Naive B cell (primary cell): ENCODE data around the gene PSMB11. TPM values are rescaled to one million over a fixed set of nuclear protein-coding genes. Genes with fewer than 3 reads are reported as not detected.

Source experiments
- ATAC-seq, 2 donors: fragments of 150-1000 bp; cut with Tn5 transposase; 2 replicates each; pipeline ENCODE4 v1.10.0; 2021; ENCODE audit warnings: low read depth in 2 of 2, mild to moderate bottlenecking in 2 of 2, moderate library complexity in 2 of 2
- DNase-seq: peaks from one replicate; pipeline ENCODE4 v3.0.0; 2022
- H3K27ac Mint-ChIP-seq, 6 donors: one replicate each; pipeline ENCODE4 v1.8.0; 2020 to 2022; ENCODE audit warnings: mild to moderate bottlenecking in 6 of 6, mixed read lengths in 6 of 6, moderate library complexity in 5 of 6, inconsistent platforms in 2 of 6
- H3K27me3 Mint-ChIP-seq, 3 donors: one replicate each; pipeline ENCODE4 v1.8.0; 2021 to 2022; ENCODE audit warnings: mixed read lengths in 3 of 3, mild to moderate bottlenecking in 1 of 3
- H3K36me3 Mint-ChIP-seq, 2 donors: one replicate each; pipeline ENCODE4 v1.8.0; 2020 to 2022; ENCODE audit warnings: mixed read lengths in 2 of 2, inconsistent platforms in 1 of 2, mild to moderate bottlenecking in 1 of 2
- H3K4me1 Mint-ChIP-seq, 3 donors: one replicate each; pipeline ENCODE4 v1.8.0; 2020 to 2022; ENCODE audit warnings: mixed read lengths in 3 of 3, inconsistent platforms in 1 of 3, mild to moderate bottlenecking in 1 of 3, moderate library complexity in 1 of 3
- H3K4me3 Mint-ChIP-seq, 8 donors: one replicate each; pipeline ENCODE4 v1.8.0; 2020 to 2022; ENCODE audit warnings: mild to moderate bottlenecking in 8 of 8, mixed read lengths in 8 of 8, moderate library complexity in 8 of 8, inconsistent platforms in 2 of 8
- H3K9me3 Mint-ChIP-seq, 7 donors: one replicate each; pipeline ENCODE4 v1.8.0; 2020 to 2022; ENCODE audit warnings: mixed read lengths in 7 of 7, mild to moderate bottlenecking in 5 of 7, inconsistent platforms in 2 of 7, moderate library complexity in 1 of 7
- polyA plus RNA-seq, 6 donors: library from polyadenylated mRNA; unstranded; fragments of 300-500 nt; fragmentation: Illumina TruSeq; gene quantifications; one replicate each; pipeline ENCODE4 v1.2.3, GENCODE V29; 2021; ENCODE audit warnings: low read depth in 6 of 6

Gene PSMB11
- polyA plus RNA-seq, 6 donors from 2014 or later = not detected

- H3K9me3 Mint-ChIP-seq = no peaks in the 10 kb centered on the region
- H3K27me3 Mint-ChIP-seq = no peaks in the 10 kb centered on the region
- DNase-seq (no peak), ATAC-seq (no peak)
- H3K4me3 Mint-ChIP-seq = no peak overlapping the region
- H3K36me3 Mint-ChIP-seq = peaks cover 15 to 23% of the 10 kb centered on the region in 2 donors
- peaks cover 4 to 15% (median 13%) of the 10 kb centered on the region in 3 donors for H3K4me1 Mint-ChIP-seq
- H3K27ac Mint-ChIP-seq = peak overlapping the region in 1 of 6 donors; percentile 22
Measured at GRCh38 chr14:23063601-23064000, 21.6 kb downstream of the PSMB11 start.

- H3K4me1 Mint-ChIP-seq = peaks cover 24 to 39% (median 35%) of the 10 kb centered on the region in 3 donors
- no peaks in the 10 kb centered on the region for H3K9me3 Mint-ChIP-seq
- peaks cover 15 to 19% of the 10 kb centered on the region in 2 donors for H3K36me3 Mint-ChIP-seq
- DNase-seq (no peak), ATAC-seq (no peak)
- no peaks in the 10 kb centered on the region for H3K27me3 Mint-ChIP-seq
- no peak overlapping the region for H3K4me3 Mint-ChIP-seq
- peak overlapping the region in 2 of 6 donors; percentile 51 to 70 for H3K27ac Mint-ChIP-seq
Measured at GRCh38 chr14:23066368-23066767, 24.4 kb downstream of the PSMB11 start.

GRCh38 chr14:23066855-23067744, 25.1 kb downstream of the PSMB11 start:
- H3K27me3 Mint-ChIP-seq = no peaks in the 10 kb centered on the region
- ATAC-seq = no peak
- no peak for DNase-seq
- H3K9me3 Mint-ChIP-seq = no peaks in the 10 kb centered on the region
- peak overlapping the region in 1 of 8 donors; percentile 5 for H3K4me3 Mint-ChIP-seq
- peaks cover 15 to 26% of the 10 kb centered on the region in 2 donors for H3K36me3 Mint-ChIP-seq
- H3K4me1 Mint-ChIP-seq = peaks cover 32 to 46% (median 42%) of the 10 kb centered on the region in 3 donors
- peak overlapping the region in 3 of 6 donors; percentile 51 to 70 (median 54) for H3K27ac Mint-ChIP-seq

GRCh38 chr14:23067847-23068788, 26.1 kb downstream of the PSMB11 start:
- peaks cover 34 to 49% (median 44%) of the 10 kb centered on the region in 3 donors for H3K4me1 Mint-ChIP-seq
- H3K36me3 Mint-ChIP-seq = peaks cover 6 to 27% of the 10 kb centered on the region in 2 donors
- ATAC-seq = no peak
- H3K4me3 Mint-ChIP-seq = no peak overlapping the region
- no peaks in the 10 kb centered on the region for H3K9me3 Mint-ChIP-seq
- H3K27me3 Mint-ChIP-seq = no peaks in the 10 kb centered on the region
- no peak for DNase-seq
- peak overlapping the region in 2 of 6 donors; percentile 68 to 91 for H3K27ac Mint-ChIP-seq

GRCh38 chr14:23068789-23069412, 26.9 kb downstream of the PSMB11 start:
- Mint-ChIP-seq H3K4me3 (peak overlapping the region in 7 of 8 donors; percentile 18 to 82 (median 59)), H3K27ac (peak overlapping the region in 4 of 6 donors; percentile 18 to 91 (median 77)), H3K9me3 (no peaks in the 10 kb centered on the region), H3K27me3 (no peaks in the 10 kb centered on the region), H3K36me3 (peaks cover 0 to 20% of the 10 kb centered on the region in 2 donors), H3K4me1 (peaks cover 34 to 48% (median 44%) of the 10 kb centered on the region in 3 donors)
- DNase-seq = peak; percentile 74
- peak; percentile 83 to 86 for ATAC-seq

GRCh38 chr14:23069413-23069806, 27.4 kb downstream of the PSMB11 start:
- no peak for ATAC-seq
- H3K27ac Mint-ChIP-seq = peak overlapping the region in 4 of 6 donors; percentile 44 to 91 (median 77)
- H3K4me1 Mint-ChIP-seq = peaks cover 34 to 48% (median 44%) of the 10 kb centered on the region in 3 donors
- H3K9me3 Mint-ChIP-seq = no peaks in the 10 kb centered on the region
- no peaks in the 10 kb centered on the region for H3K27me3 Mint-ChIP-seq
- peak overlapping the region in 4 of 8 donors; percentile 19 to 87 (median 25) for H3K4me3 Mint-ChIP-seq
- H3K36me3 Mint-ChIP-seq = peaks cover 0 to 20% of the 10 kb centered on the region in 2 donors
- DNase-seq = no peak

- ATAC-seq (no peak), DNase-seq (no peak)
- H3K4me3 Mint-ChIP-seq = peak overlapping the region; percentile 82 to 98 (median 94)
- H3K9me3 Mint-ChIP-seq = no peaks in the 10 kb centered on the region
- H3K27ac Mint-ChIP-seq = peak overlapping the region; percentile 86 to 98 (median 94)
- H3K4me1 Mint-ChIP-seq = peaks cover 34 to 48% (median 44%) of the 10 kb centered on the region in 3 donors
- peaks cover 4 to 19% of the 10 kb centered on the region in 2 donors for H3K36me3 Mint-ChIP-seq
- no peaks in the 10 kb centered on the region for H3K27me3 Mint-ChIP-seq
Measured at GRCh38 chr14:23070262-23071129, 28.5 kb downstream of the PSMB11 start.

GRCh38 chr14:23071244-23071920, 29.4 kb downstream of the PSMB11 start:
- Mint-ChIP-seq H3K27ac (peak overlapping the region; percentile 93 to 96 (median 94)), H3K27me3 (no peaks in the 10 kb centered on the region), H3K9me3 (no peaks in the 10 kb centered on the region), H3K36me3 (peaks cover 5 to 13% of the 10 kb centered on the region in 2 donors), H3K4me3 (peak overlapping the region; percentile 82 to 98 (median 94)), H3K4me1 (peaks cover 30 to 42% (median 38%) of the 10 kb centered on the region in 3 donors)
- ATAC-seq = peak; percentile 81 to 87
- DNase-seq = peak; percentile 55

- Mint-ChIP-seq H3K4me1 (peaks cover 30 to 42% (median 38%) of the 10 kb centered on the region in 3 donors), H3K27ac (peak overlapping the region in 4 of 6 donors; percentile 93 to 96 (median 94)), H3K36me3 (peaks cover 5 to 13% of the 10 kb centered on the region in 2 donors), H3K9me3 (no peaks in the 10 kb centered on the region), H3K27me3 (no peaks in the 10 kb centered on the region), H3K4me3 (peak overlapping the region in 7 of 8 donors; percentile 82 to 98 (median 94))
- DNase-seq (no peak), ATAC-seq (no peak)
Measured at GRCh38 chr14:23071921-23072539, 30.0 kb downstream of the PSMB11 start.

- H3K27me3 Mint-ChIP-seq = no peaks in the 10 kb centered on the region
- peaks cover 22 to 23% (median 23%) of the 10 kb centered on the region in 3 donors for H3K4me1 Mint-ChIP-seq
- H3K36me3 Mint-ChIP-seq = peaks cover 12 to 20% of the 10 kb centered on the region in 2 donors
- H3K27ac Mint-ChIP-seq = no peak overlapping the region
- no peaks in the 10 kb centered on the region for H3K9me3 Mint-ChIP-seq
- ATAC-seq (no peak), DNase-seq (no peak)
- no peak overlapping the region for H3K4me3 Mint-ChIP-seq
Measured at GRCh38 chr14:23074906-23075305, 32.9 kb downstream of the PSMB11 start.

- no peak overlapping the region for H3K4me3 Mint-ChIP-seq
- H3K36me3 Mint-ChIP-seq = peaks cover 21 to 29% of the 10 kb centered on the region in 2 donors
- no peak for DNase-seq
- no peak overlapping the region for H3K27ac Mint-ChIP-seq
- no peaks in the 10 kb centered on the region for H3K27me3 Mint-ChIP-seq
- H3K9me3 Mint-ChIP-seq = no peaks in the 10 kb centered on the region
- peaks cover 4 to 5% (median 4%) of the 10 kb centered on the region in 3 donors for H3K4me1 Mint-ChIP-seq
- peak; percentile 38 to 71 for ATAC-seq
Measured at GRCh38 chr14:23076785-23077408, 34.9 kb downstream of the PSMB11 start.
